H1 (cell line): ENCODE results near the gene SLC39A7. TPM values are rescaled to one million over a fixed set of nuclear protein-coding genes. Genes with fewer than 3 reads are reported as not detected.

ENCODE experiments used
- CTCF ChIA-PET: fragments of 300-600 bp; sonication (Branson Sonifier 250); formaldehyde crosslinking; loops from one replicate; lab custom pipeline; 2021; ENCODE audit not compliant: partially characterized antibody; lab: Charles Lee
- POLR2A ChIA-PET: fragments of 300-600 bp; sonication (Branson Sonifier 250); formaldehyde crosslinking; loops from one replicate; lab custom pipeline; 2021; ENCODE audit warnings: inconsistent platforms; ENCODE audit not compliant: partially characterized antibody; lab: Charles Lee
- DNase-seq, 2 experiments: peaks; one replicate each; pipeline versions ENCODE4 v3.0.0 to v3.0.0-alpha.2; 2010 to 2022; ENCODE audit warnings: low spot score in 2 of 2, low read depth in 1 of 2, mixed read lengths in 1 of 2
- FAIRE-seq: peaks from 2 replicates; lab custom pipeline; 2011; peaks lifted over from hg19 to GRCh38; lab: Jason Lieb, UNC
- H2AFZ ChIP-seq: 2 replicates; pipeline ENCODE4 v1.8.1; 2012; ENCODE audit warnings: low read length, inconsistent platforms
- H2AK5ac ChIP-seq: 2 replicates; pipeline ENCODE4 v1.6.1; 2013; ENCODE audit warnings: low read depth, low read length
- H2BK120ac ChIP-seq: replicated peaks from 2 replicates; pipeline ENCODE3; 2013; ENCODE audit warnings: low read depth, low read length, inconsistent platforms
- H2BK12ac ChIP-seq: 2 replicates; pipeline ENCODE4 v1.6.1; 2013; ENCODE audit warnings: low read depth, low read length
- H2BK15ac ChIP-seq: 2 replicates; pipeline ENCODE4 v1.6.1; 2013; ENCODE audit warnings: low read length
- H2BK20ac ChIP-seq: 2 replicates; pipeline ENCODE4 v1.6.1; 2013; ENCODE audit warnings: low read length
- H2BK5ac ChIP-seq: 2 replicates; pipeline ENCODE4 v1.6.1; 2013; ENCODE audit warnings: low read depth, low read length
- H3K14ac ChIP-seq: 2 replicates; pipeline ENCODE4 v1.6.1; 2013; ENCODE audit warnings: inconsistent platforms; ENCODE audit not compliant: insufficient read length
- H3K18ac ChIP-seq: 2 replicates; pipeline ENCODE4 v1.6.1; 2013; ENCODE audit warnings: low read length; ENCODE audit errors: extremely low read depth
- H3K23ac ChIP-seq: 2 replicates; pipeline ENCODE4 v1.6.1; 2013; ENCODE audit warnings: inconsistent platforms; ENCODE audit not compliant: insufficient read length
- H3K23me2 ChIP-seq: 2 replicates; pipeline ENCODE4 v1.6.1; 2013; ENCODE audit warnings: low read depth, low read length
- H3K27ac ChIP-seq: 2 replicates; pipeline ENCODE4 v1.6.1; 2011; ENCODE audit warnings: low read depth, low read length, inconsistent platforms
- H3K27me3 ChIP-seq, 4 experiments: replicated peaks in 1 of 4; 1 replicate in 1 of 4; 2 replicates in 3 of 4; pipeline versions ENCODE4 v1.6.1 to v1.8.1; 2011 to 2013; ENCODE audit warnings: low read length in 3 of 4, mild to moderate bottlenecking in 3 of 4, inconsistent platforms in 2 of 4, mixed read lengths in 2 of 4, moderate library complexity in 1 of 4; ENCODE audit not compliant: control insufficient read depth in 3 of 4, insufficient read depth in 3 of 4; ENCODE audit errors: extremely low read depth in 1 of 4
- H3K36me3 ChIP-seq, 4 experiments: 2 replicates each; pipeline versions ENCODE4 v1.6.1 to v1.8.1; 2011 to 2013; ENCODE audit warnings: mild to moderate bottlenecking in 4 of 4, low read length in 3 of 4, moderate library complexity in 2 of 4, control low read depth in 1 of 4, inconsistent platforms in 1 of 4; ENCODE audit not compliant: insufficient read depth in 4 of 4, control insufficient read depth in 2 of 4
- H3K4ac ChIP-seq: replicated peaks from 2 replicates; pipeline ENCODE3; 2013; ENCODE audit warnings: low read length, low read depth, mixed read lengths, inconsistent platforms; ENCODE audit not compliant: insufficient read length
- H3K4me1 ChIP-seq, 4 experiments: replicated peaks in 1 of 4; 1 replicate in 1 of 4; 2 replicates in 3 of 4; pipeline versions ENCODE4 v1.6.1 to v1.8.1; 2011 to 2013; ENCODE audit warnings: low read length in 3 of 4, inconsistent platforms in 2 of 4, mixed read lengths in 1 of 4; ENCODE audit not compliant: insufficient read depth in 4 of 4, control insufficient read depth in 3 of 4
- H3K4me2 ChIP-seq, 2 experiments: 2 replicates each; pipeline versions ENCODE4 v1.6.1 to v1.8.1; 2011 to 2013; ENCODE audit warnings: low read depth in 2 of 2, low read length in 2 of 2, control low read depth in 1 of 2, inconsistent platforms in 1 of 2, mild to moderate bottlenecking in 1 of 2; ENCODE audit not compliant: insufficient read depth in 1 of 2
- H3K4me3 ChIP-seq, 4 experiments: fragments of 200-600, 300-600 bp in 1 of 4; sonication (generic), shearing (Covaris generic), sonication (Bioruptor Twin) in 1 of 4; 2 replicates each; pipeline versions ENCODE4 v1.5.1 to v1.8.1; 2011 to 2016; ENCODE audit warnings: low read length in 4 of 4, low read depth in 3 of 4, control low read depth in 2 of 4, inconsistent platforms in 2 of 4, mild to moderate bottlenecking in 2 of 4, mixed read lengths in 1 of 4, moderate library complexity in 1 of 4; ENCODE audit not compliant: insufficient read depth in 2 of 4; ENCODE audit errors: extremely low read depth in 1 of 4
- H3K56ac ChIP-seq: replicated peaks from 2 replicates; pipeline ENCODE3; 2013; ENCODE audit warnings: low read depth, mild to moderate bottlenecking, mixed read lengths, low read length, inconsistent platforms; ENCODE audit not compliant: insufficient read length
- H3K79me1 ChIP-seq: 2 replicates; pipeline ENCODE4 v1.6.1; 2013; ENCODE audit warnings: low read depth, low read length, control low read depth
- H3K79me2 ChIP-seq, 2 experiments: 2 replicates each; pipeline versions ENCODE4 v1.6.1 to v1.8.1; 2012 to 2013; ENCODE audit warnings: low read length in 2 of 2, mild to moderate bottlenecking in 2 of 2, inconsistent platforms in 1 of 2; ENCODE audit not compliant: insufficient read depth in 2 of 2, control insufficient read depth in 1 of 2
- H3K9ac ChIP-seq, 4 experiments: replicated peaks in 1 of 4; 1 replicate in 1 of 4; 2 replicates in 3 of 4; pipeline versions ENCODE4 v1.6.1 to v1.8.1; 2011 to 2013; ENCODE audit warnings: low read depth in 3 of 4, low read length in 3 of 4, control low read depth in 2 of 4, mild to moderate bottlenecking in 2 of 4, moderate library complexity in 2 of 4, inconsistent platforms in 1 of 4; ENCODE audit errors: extremely low read depth in 1 of 4
- H3K9me3 ChIP-seq, 2 experiments: 2 replicates each; pipeline versions ENCODE4 v1.6.1 to v1.8.1; 2012 to 2013; ENCODE audit warnings: mild to moderate bottlenecking in 2 of 2, moderate library complexity in 2 of 2, control low read depth in 1 of 2, inconsistent platforms in 1 of 2, low read depth in 1 of 2, low read length in 1 of 2, mixed read lengths in 1 of 2; ENCODE audit not compliant: insufficient read depth in 2 of 2
- H4K20me1 ChIP-seq, 2 experiments: replicated peaks in 1 of 2; 2 replicates each; pipeline versions ENCODE3 to v1.8.1; 2011 to 2013; ENCODE audit warnings: inconsistent platforms in 2 of 2, low read length in 2 of 2, mild to moderate bottlenecking in 1 of 2; ENCODE audit not compliant: insufficient read depth in 2 of 2, control insufficient read depth in 1 of 2
- H4K5ac ChIP-seq: 2 replicates; pipeline ENCODE4 v1.6.1; 2013; ENCODE audit warnings: low read length, low read depth, mixed read lengths, inconsistent platforms; ENCODE audit not compliant: insufficient read length
- H4K8ac ChIP-seq: 2 replicates; pipeline ENCODE4 v1.8.0; 2013; ENCODE audit warnings: mild to moderate bottlenecking, moderate library complexity, low read length, inconsistent platforms; ENCODE audit not compliant: insufficient read depth; ENCODE audit errors: extremely low read depth
- H4K91ac ChIP-seq: replicated peaks from 2 replicates; pipeline ENCODE3; 2013; ENCODE audit warnings: low read length, mixed read lengths, inconsistent platforms; ENCODE audit not compliant: insufficient read length
- EGR1 ChIP-seq: IDR thresholded peaks from 2 replicates; pipeline ENCODE4 v1.6.1; 2011; ENCODE audit warnings: low read depth, low read length, borderline replicate concordance
- KDM4A ChIP-seq: IDR thresholded peaks from one replicate; pipeline ENCODE4 v1.7.1; 2012; ENCODE audit warnings: low read depth, mild to moderate bottlenecking, moderate library complexity, low read length, inconsistent platforms; ENCODE audit not compliant: severe bottlenecking
- TAF1 ChIP-seq: IDR thresholded peaks from 2 replicates; pipeline ENCODE4 v1.6.1; 2011; ENCODE audit warnings: mild to moderate bottlenecking, low read depth, low read length
- whole genome bisulfite sequencing, 2 experiments: shearing (Covaris generic) in 1 of 2; methylation state at CpG; one replicate each; pipeline versions ENCODE4 v1.1.6 to v1.1.7; 2013 to 2015; ENCODE audit warnings: low lambda C conversion rate in 2 of 2, mixed read lengths in 2 of 2, inconsistent platforms in 1 of 2, low coverage in 1 of 2, missing lambda C conversion rate in 1 of 2; ENCODE audit not compliant: insufficient replicate concordance in 2 of 2, insufficient coverage in 1 of 2, insufficient read length in 1 of 2; ENCODE audit errors: extremely low coverage in 1 of 2, missing lambda C conversion rate in 1 of 2; 5-methylcytosine and 5-hydroxymethylcytosine counted together
- polyA plus RNA-seq, 7 experiments: library from polyadenylated mRNA; depleted of rRNA in 3 of 7; stranded (reverse) in 5 of 7; unstranded in 2 of 7; fragments of >200 nt in 5 of 7; fragments of 200-250 nt in 2 of 7; gene quantifications; 1 replicate in 5 of 7; 2 replicates in 1 of 7; 4 replicates in 1 of 7; pipeline versions ENCODE4 v1.2.1 to v1.2.3, GENCODE V29; 2011 to 2013; ENCODE audit warnings: missing spikeins in 2 of 7, mixed read lengths in 2 of 7
- total RNA-seq: library from RNA; stranded (reverse); fragmentation: NEBNext Ultra II Directional; extraction: Animal tissue kit (Norgen Biotek cat#: 25700); gene quantifications from 2 replicates; pipeline ENCODE4 v1.2.1, GENCODE V29; 2021

Gene SLC39A7
- total and polyA plus RNA-seq, 2 of the 8 experiments (the other 6 are each of a cell fraction or from before 2014, with no cell fraction given) = 63.3 to 123 TPM

DNA sequence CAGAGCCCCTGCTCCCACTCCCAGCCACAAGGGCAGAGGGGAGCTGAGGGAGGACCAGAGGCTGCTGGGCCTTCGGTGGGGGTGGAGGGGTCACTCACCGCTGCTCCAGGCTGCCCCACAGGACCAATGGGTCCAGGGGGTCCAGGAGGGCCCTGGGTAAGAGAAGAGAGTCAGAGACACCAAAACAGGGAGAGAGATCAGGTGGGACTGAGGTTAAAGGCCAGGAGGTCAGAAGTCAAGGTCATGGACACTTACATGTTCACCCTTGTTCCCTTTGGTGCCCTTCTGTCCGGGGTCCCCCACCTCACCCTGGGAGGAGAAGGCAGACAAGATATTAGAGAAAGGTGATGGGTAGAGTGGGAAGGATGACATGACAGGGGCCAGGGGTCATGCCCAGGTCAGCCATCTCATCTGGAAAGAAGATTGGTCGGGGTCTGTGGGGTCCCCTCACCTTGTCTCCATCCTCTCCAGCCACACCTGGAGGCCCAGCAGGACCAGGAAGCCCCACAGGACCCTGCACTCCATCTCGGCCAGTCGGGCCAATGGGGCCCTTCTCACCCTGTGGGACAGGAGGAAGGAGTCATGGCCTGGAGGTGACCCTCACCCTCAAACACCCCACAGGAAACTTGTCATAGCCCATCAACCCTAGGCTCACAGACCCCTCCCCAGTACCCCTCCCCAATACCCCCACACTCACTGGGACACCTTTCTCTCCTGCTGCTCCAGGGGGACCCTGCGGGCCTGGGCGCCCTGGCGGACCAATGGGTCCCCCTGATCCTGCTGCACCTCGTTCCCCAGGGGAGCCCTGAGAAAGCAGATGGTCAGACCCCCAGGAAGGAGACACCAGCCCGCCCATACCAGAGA, 29.4 kb upstream of the SLC39A7 start:
- Histone ChIP-seq H3K4me3 (no peak overlapping the region), H3K4ac (no peak overlapping the region), H3K56ac (no peak overlapping the region), H2BK15ac (no peak overlapping the region), H3K9me3 (no peaks in the 10 kb centered on the region), H2BK120ac (no peak overlapping the region), H3K23me2 (no peaks in the 10 kb centered on the region), H3K36me3 (no peaks in the 10 kb centered on the region), H2BK20ac (no peak overlapping the region), H2BK12ac (no peak overlapping the region), H3K27me3 (no peaks in the 10 kb centered on the region), H3K23ac (no peak overlapping the region), H4K8ac (no peak overlapping the region), H4K5ac (no peak overlapping the region), H3K79me1 (no peaks in the 10 kb centered on the region), H3K14ac (no peak overlapping the region), H3K18ac (no peak overlapping the region), H2AFZ (no peak overlapping the region), H3K9ac (no peak overlapping the region), H2AK5ac (no peak overlapping the region), H3K4me2 (no peak overlapping the region), H3K4me1 (no peaks in the 10 kb centered on the region; a peak in 2 of 7 replicates), H3K27ac (no peak overlapping the region), H2BK5ac (no peak overlapping the region), H3K79me2 (no peaks in the 10 kb centered on the region), H4K20me1 (peaks cover 0 to 3% of the 10 kb centered on the region in 2 experiments), H4K91ac (no peak overlapping the region)
- CTCF ChIA-PET = interaction anchor here (1.3 to 5.5 kb wide), 7 partner anchors 10 to 171 kb away, joined by 3 to 74 read pairs (median 34); no protein-coding TSS in a partner anchor
- WGBS, 2 experiments = 91% methylated on average over 10 of the region's 11 CpGs; no CpG with 5 or more reads in 1 of the 2 experiments
- DNase-seq (no peak), FAIRE-seq (no peak)
- POLR2A ChIA-PET = interaction anchor here (0.7 to 1.7 kb wide), 4 partner anchors 54 to 197 kb away, joined by 3 to 4 read pairs (median 3); no protein-coding TSS in a partner anchor
- no peak for TF ChIP-seq EGR1
- TF ChIP-seq KDM4A = no peak
- TF ChIP-seq TAF1 = no peak
